Daoy (cell line): ENCODE results near the gene ADCY2. TPM values are rescaled to one million over a fixed set of nuclear protein-coding genes. Genes with fewer than 3 reads are reported as not detected.

Source experiments
- DNase-seq: peaks from one replicate; pipeline ENCODE4 v3.0.0-alpha.2; 2015; ENCODE audit warnings: low read depth
- total RNA-seq: library from RNA; depleted of rRNA; stranded (reverse); fragments of >200 nt; shearing (Covaris generic); gene quantifications from 2 replicates; pipeline ENCODE4 v1.2.3, GENCODE V29; 2014

The ADCY2 gene
- total RNA-seq, 1 experiment from 2014 or later, result 0.86 TPM

DNA sequence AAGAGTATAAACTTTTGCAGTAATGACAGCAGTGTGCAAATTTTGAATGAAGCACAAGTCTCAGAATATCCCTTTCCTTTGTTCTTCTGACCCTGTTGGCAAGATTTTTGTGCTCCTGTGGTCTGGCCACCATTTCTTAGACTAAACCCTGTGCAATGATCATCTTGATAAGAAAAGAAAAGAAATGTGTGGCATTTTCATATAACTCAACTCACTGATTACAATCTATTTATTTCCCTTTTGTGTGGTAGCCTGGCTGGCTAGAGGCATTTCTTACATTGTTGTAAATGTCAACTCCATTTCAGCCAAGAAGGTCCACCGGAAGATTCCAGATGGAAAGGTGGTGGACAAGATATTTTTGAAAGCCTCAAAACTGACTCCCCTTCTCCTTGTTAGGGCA is 41.9 kb downstream of the ADCY2 start:
- no peak for DNase-seq

DNA sequence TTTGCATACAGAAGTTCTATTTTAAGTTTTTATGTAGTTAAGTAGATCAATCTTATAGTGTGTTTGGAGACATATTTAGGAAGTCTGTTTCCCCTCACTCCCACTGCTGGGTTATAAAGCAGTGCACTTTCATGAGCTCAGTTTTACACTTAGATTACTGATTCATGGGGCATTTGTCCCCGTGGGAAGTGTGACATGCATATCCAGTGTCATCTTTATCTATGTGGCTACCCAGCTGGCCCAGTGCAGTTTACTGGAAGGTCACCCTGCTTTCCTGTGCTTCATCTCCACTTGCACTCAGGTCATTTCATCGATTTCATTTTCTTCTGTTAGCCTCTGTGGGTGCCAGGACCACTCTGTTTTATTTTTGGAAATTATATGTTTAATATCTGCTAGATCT is 49.1 kb downstream of the ADCY2 start:
- DNase-seq, result no peak

DNA sequence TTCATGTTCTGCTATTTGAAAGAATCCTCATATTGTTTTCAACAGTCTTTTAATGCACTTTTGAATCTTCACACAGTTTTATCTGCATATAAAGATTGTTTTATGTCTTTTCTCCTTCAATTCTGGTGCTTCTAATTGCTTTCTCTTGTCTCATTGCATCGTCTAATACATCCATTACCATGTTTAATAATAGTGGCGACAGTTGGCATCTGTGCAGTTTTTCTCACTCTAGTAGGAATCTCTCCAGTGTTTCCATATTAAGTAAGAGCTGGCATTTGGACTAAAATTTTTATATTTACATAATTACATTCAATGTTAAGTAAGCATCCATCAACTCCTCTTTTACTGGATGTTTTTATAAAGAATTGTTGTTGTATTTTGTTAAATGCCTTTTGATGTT is 49.9 kb downstream of the ADCY2 start:
- no peak for DNase-seq

DNA sequence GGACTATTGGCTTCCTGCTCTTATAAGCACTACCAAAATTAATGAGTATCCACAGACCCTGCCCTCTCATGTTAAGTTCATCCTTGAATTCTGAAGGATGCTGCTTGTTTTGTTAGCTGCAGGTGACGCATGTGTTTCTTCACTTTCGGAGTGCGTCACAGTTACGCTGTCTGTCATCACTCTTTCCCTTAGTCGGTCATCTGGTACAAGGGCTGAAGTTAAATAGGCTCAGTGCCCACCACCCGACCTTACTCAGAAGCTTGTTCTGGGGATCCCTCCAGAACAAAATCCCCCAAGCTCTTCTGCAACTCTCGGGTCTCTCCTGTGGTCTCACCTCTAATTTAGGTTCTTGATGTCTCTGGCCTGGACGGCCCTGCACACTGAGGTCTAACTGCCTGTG is 51.0 kb downstream of the ADCY2 start:
- no peak for DNase-seq

DNA sequence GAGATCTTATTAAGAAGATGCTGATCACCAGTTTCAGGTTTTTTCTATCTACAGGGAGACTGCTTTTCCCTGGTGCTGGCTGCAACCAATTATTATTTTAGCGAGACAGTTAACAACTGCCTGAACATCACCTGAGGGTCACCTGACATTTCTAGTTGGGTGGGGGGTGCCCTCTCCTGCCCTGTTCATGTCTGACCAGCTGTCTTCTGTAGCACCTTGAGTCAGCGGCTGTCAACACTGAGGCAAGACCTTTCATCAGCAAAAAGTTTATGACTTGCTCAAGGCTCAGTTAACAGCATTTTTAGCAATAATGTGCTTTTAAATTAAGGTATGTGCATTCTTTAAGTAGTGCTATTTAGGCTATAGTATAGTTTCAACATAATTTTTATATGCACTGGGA is 58.0 kb downstream of the ADCY2 start:
- no peak for DNase-seq

DNA sequence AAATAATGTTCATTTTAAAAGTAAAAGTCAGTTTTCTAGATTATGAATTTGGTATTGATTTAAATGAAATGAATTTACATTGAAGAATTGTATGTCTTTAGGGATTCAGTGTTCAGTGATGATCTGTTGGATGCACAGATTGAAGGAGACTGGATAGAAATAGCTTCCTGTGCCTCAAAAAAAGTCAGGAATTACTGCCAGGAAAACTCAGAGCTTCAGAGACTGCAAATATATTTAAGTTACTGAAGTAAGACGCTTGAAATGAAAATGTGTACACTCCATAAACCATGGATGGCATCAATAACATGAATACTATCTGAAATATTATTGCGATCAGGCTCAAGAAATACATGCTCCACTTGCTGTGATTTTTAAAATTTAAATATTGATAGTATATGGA is 60.3 kb downstream of the ADCY2 start:
- DNase-seq, result no peak

DNA sequence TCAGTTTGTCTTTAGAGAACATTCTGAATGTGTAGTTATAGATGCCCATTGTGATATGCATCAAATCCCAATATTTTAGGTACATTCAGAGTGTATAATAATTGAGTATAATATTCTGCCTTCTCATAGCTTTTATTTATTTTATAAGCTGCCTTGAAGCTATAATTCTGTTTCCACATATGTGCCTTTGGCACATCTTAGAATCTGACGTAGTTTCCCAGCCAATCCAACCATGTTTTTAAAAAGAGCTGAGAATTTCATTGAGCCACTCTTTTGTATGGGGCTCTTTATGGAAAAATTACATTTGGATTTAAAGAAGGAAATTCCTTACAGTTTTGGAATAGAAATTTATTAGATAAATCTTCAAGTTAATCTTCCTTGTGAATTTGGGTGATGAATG is 65.4 kb downstream of the ADCY2 start:
- no peak for DNase-seq

DNA sequence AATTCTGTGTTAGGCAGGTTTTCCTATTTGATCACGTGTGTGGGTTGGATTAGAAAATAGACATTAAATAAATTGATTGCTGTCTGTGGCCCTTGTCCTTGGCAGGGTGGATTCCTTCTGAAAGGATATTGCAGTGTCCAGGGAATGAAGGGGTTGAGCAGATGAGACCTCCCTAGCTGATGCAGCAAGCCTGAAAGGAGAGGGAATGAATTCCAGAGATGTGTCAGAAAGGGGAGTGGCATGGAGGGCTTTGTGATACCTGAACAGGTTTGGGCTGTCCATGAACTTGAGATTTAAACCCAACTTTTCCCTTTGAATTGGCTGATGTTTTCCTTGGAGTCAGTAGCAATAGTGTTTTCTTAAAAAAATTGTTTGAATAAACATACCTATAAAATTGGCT is 66.8 kb downstream of the ADCY2 start:
- no peak for DNase-seq

DNA sequence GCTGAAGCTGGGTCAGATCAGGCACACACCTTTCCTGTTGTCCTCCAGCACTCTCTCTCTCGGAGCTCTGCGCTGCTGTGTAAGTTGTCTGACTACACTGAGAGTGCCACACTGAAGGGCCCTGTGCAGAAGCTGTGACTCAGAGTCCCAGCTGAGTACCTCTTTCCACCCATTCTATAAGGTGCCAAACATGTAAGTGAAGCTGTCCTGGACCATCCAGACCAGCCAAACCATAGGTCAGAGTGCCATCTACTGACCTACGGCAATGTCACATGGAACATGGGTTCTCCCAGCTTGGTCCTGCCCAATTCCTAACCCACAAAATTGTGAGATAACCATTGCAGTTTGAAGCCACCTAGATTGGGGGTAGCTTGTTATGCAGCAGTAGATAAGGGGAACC is 68.2 kb downstream of the ADCY2 start:
- DNase-seq, result peak; percentile 25

DNA sequence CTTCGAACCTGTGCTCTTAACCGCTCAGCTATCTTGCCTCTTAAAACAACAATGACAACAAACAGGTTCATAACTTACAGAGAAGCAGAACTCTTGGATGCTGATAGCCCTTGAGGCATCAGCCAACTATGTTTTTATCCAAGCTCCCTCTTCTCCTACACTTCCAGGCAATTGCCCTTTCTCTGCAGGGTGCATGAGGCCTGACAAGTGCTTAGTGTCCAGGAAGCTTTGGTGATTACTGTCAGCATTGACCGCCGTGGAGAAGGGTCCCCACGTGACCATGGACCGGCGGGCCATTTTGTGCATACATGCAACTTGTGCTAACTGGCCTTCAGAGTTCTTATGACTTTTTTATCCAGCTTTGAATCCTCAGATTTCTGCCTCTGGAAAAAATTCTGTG is 71.2 kb downstream of the ADCY2 start:
- DNase-seq, result no peak

DNA sequence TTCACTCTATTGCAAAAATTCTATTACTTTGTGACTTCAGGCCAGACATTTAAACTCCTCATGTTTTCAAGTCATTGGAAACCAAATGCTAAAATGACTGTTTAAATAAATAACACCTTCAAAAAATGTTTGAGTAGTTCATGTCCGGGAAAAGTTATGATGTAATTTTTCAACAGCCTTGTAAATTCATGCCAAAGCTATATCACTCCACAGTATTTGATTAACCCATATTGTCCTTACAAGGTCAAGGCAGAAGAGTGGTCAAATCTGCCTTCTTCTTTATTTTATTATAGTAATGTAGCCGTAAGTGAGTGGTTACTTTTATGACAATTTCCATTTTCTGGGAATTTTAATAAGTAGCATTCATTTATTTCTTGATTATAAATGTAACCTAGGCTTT is 72.8 kb downstream of the ADCY2 start:
- no peak for DNase-seq

DNA sequence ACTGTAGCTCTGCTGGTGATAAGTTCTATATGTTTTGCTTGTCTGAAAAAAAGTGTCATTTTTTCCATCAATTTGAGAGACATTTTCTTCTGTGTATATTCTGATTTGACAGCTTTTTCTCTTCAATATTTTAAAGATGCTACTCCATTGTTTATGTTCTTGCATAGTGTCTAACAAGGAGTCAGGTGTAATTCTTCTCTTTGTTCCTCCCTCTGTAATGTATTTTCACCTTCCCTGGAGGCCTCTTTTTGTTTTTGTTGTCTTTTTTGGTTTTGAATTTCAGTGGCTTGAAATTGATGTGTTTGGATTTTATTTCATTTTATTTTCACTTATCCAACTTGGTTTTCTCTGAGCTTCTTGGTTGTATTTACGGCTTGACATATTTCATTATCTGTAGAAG is 75.8 kb downstream of the ADCY2 start:
- no peak for DNase-seq

DNA sequence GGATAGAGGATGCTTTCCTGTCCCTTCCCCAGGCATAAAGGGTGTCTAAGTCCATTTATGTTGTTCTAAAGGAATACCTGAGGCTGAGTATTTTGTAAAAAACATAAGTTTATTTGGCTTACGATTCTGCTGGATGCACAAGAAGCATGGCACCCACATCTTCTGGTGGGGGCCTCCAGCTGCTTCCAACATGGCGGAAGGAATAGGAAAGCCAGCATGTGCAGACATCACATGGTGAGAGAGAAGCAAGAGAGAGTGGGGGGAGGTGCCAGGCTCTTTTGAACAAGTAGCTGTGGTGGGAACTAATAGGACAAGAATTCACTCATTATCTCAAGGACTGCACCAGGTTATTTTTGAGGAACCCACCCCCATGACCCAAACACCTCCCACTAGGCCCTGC is 77.2 kb downstream of the ADCY2 start:
- DNase-seq, result no peak

DNA sequence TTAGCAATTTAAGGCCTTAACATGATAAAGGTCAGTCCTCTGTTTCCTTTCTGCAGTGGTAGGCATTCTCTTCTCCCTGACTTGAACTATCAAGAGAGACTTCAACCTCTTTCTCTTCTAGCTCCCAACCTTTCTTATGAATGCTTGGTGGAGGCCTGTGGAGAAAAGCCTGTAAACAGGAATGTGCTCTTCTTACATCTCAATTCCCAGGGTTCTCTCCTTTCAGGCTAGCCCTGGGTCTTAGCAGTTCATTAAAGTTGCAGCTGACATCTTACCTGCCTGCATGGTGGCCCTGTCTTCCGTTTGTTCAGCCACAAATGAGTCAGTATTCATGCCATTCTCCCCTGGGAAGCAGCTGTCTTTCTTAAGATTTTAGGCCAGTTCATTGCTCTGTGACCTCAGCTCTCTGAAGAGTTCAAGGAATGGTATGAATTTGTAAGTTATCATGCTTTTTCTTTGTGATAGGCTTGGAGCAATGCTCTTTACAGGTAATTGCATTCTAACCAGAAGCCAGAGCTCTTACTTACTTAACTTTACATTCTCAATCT is 77.8 kb downstream of the ADCY2 start:
- DNase-seq, result no peak

DNA sequence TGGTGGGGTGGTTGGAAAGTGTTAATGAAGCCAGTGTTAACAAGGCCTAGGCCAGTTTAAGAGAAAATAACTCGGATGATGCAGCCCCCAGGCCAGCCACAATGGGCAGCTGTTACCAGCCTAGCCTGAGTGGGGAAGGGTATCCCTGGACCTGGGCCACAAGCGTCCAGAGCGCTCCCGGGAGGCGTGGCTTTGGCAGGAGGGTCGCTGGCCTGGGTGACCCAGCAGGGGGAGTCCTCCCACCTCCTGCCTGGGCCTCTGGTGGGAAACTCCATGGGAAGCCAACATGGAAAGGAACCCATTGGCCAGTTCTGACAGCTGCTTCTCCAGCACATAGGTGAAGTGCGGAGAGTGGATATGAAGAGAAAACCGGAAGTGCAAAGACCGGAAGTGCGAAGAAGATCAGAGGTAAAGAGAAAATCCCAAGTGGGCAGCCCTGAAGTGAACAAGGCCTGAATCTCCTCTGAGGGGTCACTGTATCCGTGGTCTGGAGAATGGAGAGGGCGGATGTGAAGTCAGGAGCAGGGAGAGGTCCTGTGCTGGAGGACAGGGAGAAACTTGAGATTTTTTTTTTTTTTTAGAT is 79.0 kb downstream of the ADCY2 start:
- DNase-seq, result peak; percentile 21

DNA sequence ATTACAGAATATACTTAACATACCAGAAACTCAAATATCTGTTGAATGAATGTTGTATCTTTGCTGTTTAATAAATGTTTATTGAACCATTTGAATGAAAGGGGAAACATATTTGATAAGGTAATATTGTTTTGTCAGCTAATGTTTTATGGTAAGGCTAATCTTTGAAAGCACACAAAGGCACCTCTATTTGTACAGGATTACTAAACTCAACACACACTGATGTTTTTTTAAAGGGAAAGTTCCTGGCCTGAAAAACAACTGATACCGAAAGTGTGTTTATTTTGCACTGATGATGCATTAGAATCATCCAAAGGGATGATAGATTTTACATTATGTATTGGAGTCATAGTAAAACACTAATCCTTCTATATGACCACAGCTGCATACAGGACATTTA is 82.5 kb downstream of the ADCY2 start:
- DNase-seq, result no peak

DNA sequence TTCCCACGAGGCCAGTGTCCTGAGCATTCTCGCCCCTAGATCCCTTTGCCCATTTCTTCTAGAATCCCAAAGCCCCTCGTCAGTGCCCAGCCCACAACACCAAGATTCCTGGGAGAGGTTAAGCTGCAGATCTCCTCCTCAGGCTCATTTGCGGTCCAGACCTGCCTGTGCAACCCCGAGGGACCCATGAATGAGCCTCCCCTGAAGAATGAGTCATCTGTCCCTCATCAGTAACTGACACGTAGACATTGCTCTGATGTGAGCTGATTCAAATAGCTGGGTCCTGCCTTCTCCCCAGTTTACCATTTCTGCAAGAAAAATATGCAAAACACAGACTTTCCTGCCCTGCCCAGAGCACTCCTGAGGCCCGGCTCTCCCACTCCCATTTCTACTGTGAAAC is 92.8 kb downstream of the ADCY2 start:
- peak; percentile 50 for DNase-seq

DNA sequence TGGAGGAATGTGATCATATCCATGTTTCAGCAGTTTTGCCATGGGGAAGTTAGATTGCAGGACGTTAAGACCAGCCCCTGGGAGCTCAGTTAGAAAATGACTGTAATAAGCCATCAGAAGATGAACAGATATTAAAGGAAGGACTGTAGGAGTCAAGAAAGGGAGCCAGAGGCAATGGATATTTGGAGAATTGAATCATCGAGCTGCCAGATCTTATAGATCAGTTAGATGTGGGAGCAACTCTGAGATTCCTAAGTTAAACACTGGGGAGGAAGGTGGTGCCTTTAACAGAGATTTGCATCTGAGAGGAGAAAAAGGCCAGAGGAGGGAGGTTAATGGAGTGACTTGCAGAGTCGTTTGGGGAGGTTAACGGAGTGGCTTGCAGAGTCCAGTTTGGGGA is 96.4 kb downstream of the ADCY2 start:
- DNase-seq, result no peak

DNA sequence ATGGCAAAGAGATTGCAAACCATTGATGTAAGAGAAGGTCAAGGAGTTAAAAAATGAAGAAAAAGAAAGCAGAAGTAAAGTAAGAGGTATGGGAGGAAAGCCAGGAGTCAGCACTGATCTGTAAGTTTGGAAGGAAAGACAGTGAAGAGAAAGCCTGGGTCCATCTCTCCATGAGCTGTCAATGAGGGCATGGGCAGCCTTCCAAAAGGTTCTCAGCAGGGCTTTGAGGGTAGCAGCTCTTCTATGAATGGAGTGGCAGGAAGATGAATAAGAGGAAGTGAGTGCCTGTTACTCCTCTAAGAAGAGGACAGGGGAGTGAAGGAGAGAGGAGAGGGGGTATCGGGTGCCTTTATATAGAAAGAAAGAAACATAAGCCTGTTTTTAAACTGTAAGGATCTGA is 97.1 kb downstream of the ADCY2 start:
- DNase-seq, result no peak

DNA sequence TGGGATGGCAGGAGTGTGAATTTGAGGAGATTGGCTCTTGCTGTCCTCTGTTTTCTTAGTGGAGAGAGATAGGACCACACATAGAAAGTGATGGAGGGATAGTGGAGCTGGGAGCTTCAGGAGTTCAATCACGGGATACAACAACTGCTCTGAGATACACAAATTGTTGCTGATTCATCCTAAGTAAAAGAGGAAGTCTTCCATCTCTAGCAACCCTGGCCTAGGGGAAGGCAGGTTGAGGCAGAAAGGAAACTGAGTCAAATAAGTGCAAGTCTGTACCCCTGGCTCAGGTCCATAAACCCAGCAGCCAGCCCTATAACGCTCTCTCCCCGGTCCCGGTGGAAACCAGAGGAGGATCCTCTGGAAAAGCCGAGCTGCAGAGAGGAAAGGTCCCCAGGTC is 97.7 kb downstream of the ADCY2 start:
- DNase-seq, result no peak

DNA sequence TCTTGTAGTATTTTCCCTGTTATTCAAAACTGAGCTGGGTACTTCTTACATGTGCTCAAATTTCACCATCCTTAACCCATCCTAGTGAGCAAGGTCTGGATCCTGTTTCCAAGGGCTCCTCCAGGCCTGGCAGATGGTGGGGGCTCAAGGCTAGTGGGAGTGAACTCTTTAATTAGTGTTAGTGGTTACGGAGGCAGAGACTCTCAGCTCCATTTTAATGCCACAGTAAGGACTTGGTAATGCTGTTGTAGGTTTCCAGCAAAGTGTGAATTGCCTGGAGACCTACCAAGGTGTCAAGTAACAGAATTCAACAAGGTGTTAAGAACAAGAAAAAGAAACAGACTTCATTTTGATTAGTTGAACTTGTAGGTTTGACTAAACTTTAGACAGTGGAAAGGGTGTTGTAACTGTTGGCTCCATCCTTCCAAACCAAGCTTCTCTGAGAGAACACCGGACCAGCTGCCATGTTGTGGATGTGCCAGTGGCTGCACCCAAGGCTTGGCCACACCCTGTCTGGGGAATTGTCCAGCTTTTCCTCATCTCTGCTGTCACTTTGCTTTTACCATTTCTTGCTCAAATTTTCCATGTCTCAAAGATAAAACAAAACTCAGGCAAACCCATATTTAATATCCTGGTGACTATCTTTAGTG is 98.7 kb downstream of the ADCY2 start:
- DNase-seq, result no peak

DNA sequence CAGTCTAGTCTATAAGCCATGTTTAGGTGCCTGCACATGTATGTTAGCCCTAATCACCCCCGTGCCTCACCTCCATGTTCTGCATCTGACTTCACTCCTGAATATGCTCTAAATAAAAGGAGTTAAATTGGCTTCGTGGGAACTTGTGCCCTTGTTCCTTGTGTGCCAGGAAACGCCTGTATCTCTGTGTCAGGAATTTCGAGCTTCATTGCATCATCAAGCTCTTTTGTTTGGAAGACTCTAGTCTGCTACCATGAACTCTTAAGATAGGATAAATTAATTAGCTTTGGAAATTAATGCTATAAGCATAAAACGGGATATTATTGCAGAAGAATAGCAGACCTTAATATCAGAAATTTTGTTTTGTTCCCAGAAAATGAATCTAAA is 99.2 kb downstream of the ADCY2 start:
- no peak for DNase-seq

DNA sequence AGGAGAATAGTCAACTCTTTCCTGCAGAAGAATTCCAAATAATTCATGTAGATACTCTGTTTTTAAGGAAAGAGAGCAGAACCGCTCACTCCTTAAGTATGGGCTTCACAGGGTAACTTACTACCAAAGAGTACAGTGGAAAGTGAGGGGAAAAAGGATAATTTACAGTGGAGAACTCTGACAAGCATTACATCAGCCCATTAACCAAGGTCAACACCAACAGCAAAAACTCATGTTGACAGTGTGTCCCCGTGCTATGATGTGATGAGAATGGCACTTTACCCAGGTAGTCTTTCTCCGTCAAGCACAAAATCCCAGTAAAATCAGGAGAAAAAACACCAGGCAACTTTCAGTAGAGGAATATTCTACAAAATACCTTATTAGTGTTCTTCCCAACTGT is 104.3 kb downstream of the ADCY2 start:
- DNase-seq, result no peak

DNA sequence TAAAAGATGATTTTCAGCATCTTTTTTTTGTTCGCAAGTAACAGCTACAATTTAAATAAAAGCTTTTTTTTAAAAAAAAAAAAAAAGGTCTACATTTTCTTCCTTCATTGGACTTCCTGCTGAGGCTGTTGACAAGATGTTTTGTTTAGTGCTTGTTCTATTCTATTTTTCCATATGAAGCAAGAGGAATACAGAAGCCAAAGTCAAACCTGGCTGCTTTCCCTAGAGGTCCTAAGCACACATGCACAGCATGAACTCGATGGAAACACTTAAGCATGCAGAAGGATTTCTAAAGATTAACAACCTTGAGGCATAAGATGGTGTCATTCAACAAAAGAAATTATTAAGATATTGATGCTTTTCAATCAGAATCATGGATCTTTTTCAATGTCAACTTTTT is 105.1 kb downstream of the ADCY2 start:
- DNase-seq, result no peak
